ENCODE data around the gene FKBP6.
A peak's percentile ranks its signal among the peaks of the same experiment; 100 is the strongest.
"Not testable (repeated sequence)": the region's sequence is repeated elsewhere in the genome, so short reads cannot be mapped to it uniquely, and the experiment has no call there.

FKBP6 gene

DNA sequence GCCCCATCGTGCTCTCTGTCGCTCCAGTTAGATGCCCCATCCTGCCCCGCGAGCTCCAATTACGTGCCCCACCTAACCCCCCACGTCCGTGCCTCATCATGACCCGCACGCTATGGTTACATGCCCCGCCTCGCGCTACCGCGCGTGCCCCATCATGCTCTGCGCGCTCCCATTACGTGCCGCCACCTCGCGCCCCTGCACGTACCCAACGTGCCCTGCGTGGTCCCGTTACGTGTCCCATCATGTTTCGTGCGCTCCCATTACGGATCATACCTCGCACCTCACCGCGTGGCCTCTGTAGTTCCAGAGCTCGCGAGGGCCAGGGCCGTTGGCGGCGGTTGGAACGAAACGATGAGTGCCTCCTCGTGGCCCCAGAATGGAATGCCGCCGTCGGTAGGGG, at the start of gene FKBP6, which contains the start of gene TRIM50:
FKBP6 (plus strand) TSS at position 240 of the 400 bp plus-strand sequence. CDS start 268 bp downstream, outside the sequence.
TRIM50 (minus strand) TSS at position 161 of the 400 bp plus-strand sequence. CDS start 3,295 bp downstream, outside the sequence.
- not testable (repeated sequence) for DNase-seq

DNA sequence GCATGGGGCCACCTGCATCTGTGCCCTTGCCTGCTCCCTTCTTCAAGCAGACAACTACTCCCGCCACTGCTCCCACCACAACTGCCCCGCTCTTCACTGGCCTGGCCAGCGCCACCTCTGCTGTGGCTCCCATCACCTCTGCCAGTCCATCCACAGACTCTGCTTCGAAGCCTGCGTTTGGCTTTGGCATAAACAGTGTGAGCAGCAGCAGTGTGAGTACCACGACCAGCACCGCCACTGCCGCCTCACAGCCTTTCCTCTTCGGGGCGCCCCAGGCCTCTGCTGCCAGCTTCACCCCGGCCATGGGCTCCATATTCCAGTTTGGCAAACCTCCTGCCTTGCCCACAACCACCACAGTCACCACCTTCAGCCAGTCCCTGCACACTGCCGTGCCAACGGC, 30.7 kb upstream of the FKBP6 start:
- not testable (repeated sequence) for DNase-seq

- DNase-seq: not testable (repeated sequence)
Observed at GRCh38 chr7:73297706-73298105, 30.3 kb upstream of the FKBP6 start.

GRCh38 chr7:73299812-73300211, 28.1 kb upstream of the FKBP6 start:
- not testable (repeated sequence) for DNase-seq

DNA sequence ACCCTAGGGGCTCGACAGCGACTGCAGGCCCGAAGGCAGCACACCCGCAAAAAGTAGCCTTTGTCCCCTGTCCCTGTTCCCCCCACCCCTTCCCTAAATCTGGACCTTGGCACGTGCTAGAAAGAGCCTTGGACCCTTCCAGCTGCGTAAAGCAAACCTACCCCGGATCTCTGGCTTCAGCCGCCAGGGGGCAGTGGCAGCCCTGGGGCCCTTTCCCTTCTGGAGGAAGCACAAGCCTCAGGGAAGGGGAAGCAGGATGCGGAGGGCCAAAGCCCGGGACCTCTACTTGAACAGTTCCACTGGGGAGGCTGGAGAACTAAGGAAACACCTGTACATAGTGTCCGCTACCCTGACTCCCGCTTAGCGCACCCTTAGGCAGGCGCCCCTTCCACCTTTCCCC, 26.9 kb upstream of the FKBP6 start:
- DNase-seq: not testable (repeated sequence)

DNA sequence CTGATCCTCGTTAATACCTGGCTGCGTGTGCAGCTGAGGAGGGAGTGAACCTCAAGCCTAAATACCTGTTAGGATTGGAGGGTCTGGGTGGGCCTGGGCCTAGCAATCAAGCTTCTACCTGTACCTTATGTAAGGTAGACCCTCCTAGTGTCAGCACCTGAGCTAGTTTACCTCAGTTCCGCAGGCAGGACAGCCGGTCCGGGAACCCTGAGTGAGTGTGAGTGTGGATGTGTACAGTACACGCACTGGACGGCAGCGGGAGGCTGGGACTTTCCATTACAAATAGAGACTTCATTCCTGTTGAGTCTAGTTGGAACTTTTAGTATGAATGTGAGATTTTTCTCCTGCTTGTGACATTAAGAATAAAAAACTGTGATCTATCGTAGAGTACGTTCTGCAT, 25.1 kb upstream of the FKBP6 start:
- DNase-seq: not testable (repeated sequence)

GRCh38 chr7:73303546-73303945, 24.4 kb upstream of the FKBP6 start:
- DNase-seq: no peak

DNA sequence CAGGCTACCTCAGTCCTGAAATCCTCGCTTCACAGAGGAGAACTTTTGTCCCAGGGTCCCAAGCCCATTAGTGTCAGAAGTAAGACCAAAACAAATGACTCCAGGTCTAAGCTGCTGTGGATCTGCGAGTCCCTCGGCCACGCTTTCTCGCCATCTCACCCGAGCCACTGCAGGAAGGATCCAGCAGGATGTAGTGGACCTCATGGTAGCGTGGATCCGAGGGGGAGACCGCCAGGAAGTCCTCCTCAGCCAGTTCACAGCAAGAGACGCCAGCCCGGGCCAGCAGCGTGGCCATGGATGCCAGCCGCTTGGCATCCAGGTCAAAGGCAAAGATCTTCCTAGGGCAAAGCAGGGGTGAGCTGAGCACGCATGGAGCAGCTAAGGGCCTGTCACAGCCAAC, 23.9 kb upstream of the FKBP6 start:
- no peak for DNase-seq

GRCh38 chr7:73304612-73305387, 23.2 kb upstream of the FKBP6 start:
- not testable (repeated sequence) for DNase-seq

GRCh38 chr7:73307436-73307835, 20.5 kb upstream of the FKBP6 start:
- DNase-seq: no peak

DNA sequence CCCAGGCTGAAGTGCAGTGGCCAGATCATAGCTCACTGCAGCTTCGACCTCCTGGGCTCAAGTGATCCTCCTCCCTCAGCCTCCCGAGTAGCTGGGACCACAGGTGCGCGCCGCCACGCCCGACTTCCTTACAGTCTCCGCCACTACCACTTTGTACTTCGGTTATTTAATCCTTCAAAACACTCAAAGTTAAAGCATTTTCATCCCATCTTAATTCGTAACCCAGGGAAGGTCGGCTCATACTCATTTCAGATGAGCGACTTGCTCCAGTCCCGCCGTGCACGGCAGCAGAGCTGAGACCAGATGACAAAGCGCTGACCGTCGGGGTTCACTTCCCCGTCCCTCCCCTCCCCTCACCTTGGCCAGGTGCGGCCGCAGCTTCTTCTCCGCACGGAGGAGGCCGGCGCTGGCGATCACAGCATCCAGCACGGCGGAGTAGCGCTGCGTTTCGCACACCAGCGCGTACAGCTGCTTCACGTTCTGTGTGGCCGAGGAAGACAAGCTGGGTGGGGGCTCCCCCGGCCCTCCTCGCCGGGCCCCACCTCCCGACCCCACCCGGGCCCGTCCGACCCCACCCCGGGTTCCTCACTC, 19.8 kb upstream of the FKBP6 start:
- no peak for DNase-seq

DNA sequence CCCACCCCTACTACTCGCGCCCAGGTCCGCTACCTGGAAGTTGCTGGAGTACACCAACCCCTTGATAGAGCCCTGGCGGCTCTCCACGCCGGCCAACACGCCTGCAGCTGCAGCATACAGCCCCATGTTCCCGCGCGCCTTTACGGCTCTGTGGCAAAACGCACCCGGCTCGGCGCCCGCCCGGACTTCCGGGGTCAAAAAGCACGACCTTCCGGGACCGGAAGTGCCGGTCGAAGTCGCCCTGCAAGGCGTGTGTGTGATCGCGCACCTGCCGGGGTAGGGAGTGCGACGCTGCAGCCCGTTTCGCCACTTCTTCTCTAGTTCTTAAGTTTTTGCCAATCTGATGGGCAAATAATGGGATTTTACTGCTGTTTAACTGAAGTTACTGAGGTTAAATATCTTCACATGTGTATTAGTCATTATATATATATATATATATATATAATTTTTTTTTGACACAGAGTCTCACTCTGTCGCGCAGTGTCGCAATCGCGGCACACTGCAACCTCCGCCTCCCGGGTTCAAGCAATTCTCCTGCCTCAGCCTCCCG, 19.2 kb upstream of the FKBP6 start, which contains the start of gene NSUN5:
NSUN5 (minus strand) TSS at position 162 of the 550 bp plus-strand sequence; CDS start at position 126, 36 bp downstream.
- DNase-seq: peak; percentile 89 to 95 (median 92)

DNA sequence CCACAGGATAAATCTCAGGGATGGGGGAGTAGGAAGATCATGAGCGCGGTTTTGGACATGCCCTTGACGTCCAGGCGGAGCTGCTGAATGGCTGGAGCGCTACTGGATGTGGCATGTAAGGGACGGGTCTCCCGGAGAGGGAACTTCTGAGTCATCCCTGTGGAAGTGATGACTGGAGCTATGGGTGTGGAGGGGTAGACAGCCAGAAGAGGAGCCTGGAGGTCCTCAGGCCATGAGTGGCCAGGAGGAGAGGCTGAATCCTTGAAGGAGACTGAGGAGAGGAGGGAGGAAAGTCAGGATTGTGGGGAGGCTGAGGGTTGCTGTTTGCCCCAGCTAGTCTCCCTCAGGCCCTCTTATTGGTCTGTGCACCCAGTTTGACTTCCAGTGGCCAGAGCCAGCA, 16.5 kb upstream of the FKBP6 start:
- not testable (repeated sequence) for DNase-seq

DNA sequence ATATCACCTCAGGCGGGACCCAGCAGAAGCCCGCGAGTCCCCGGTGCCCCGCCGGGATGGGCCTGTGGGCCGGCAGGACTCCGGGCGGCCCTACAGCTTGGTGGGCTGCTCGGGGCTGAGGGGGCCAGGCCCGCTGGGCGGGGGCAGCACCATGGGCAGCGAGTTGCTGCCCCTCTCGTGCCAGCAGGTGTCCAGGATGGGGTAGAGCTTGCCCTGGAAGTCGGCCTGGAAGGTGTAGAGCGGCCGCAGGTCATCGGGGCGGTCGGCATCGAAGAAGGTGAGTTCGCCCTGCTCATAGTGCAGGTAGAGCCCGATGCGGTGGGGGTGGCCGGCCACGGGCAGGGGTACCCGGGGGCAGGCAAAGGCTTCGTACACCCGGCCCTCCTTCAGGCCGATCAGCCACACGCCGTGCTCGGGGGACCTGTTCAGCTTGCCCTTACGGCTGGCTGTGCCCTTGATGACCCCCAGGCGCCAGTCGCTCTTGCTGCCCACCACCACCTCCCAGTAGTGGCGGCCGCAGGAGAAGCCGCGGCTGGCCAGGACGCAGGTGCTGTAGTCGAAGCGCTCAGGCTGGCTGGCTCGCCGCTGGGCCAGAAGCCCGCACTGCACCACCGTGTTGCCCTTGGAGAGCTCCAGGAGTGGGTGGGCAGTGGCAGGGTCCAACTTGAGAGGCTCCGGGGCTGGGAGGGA, 15.0 kb upstream of the FKBP6 start:
- no peak for DNase-seq

DNA sequence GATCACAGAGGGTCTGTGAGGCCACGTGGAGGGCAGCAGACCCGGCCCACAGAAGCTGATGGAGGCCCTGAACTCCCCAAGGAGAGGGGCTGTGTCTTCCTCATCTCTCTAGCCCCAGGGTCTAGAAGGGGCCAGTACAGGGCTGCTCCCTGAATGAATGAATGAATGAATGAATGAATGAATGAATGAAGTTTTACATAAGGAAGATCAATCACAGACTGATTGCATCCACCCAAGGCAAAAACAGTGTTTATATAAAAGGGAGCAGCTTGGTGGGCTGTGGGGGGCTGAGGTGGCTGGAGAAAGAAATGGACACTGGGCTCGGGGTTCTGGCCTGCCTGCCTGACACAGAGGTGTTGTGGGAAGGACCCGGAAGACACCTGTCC, 14.4 kb upstream of the FKBP6 start:
- DNase-seq: no peak

DNA sequence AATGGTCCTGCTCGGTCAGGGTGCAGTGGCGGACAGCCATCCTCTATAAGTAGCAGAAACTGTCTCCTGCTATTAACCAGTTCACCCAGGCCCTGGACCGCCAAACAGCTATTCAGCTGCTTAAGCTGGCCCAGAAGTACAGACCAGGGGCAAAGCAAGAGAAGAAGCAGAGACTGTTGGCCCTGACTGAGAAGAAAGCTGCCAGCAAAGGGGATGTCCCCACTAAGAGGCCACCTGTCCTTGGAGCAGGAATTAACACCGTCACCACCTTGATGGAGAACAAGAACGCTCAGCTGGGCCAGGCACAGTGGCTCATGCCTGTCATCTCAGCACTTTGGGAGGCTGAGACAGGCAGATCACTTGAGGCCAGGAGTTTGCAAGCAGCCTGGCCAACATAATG, 13.7 kb upstream of the FKBP6 start:
- no peak for DNase-seq

DNA sequence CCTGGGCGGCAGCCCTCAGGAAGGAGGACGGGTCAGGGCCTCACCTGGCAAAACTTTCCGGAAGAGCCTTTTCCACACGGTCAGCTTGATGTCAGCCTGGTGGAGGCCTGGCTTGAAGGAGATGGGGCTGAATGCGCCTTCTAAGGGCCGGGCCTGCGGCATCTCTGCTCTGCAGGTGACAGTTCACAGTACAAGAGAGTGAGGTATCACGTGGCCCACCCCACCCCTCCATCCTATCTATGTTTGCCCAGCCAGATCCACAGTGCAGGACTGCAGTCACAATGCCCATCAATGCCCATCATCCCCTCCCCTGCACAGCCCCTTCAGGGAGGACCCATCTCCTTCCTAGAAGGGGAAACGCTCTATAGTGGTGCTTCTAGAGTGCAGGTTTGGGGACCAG, 11.4 kb upstream of the FKBP6 start:
- no peak for DNase-seq

DNA sequence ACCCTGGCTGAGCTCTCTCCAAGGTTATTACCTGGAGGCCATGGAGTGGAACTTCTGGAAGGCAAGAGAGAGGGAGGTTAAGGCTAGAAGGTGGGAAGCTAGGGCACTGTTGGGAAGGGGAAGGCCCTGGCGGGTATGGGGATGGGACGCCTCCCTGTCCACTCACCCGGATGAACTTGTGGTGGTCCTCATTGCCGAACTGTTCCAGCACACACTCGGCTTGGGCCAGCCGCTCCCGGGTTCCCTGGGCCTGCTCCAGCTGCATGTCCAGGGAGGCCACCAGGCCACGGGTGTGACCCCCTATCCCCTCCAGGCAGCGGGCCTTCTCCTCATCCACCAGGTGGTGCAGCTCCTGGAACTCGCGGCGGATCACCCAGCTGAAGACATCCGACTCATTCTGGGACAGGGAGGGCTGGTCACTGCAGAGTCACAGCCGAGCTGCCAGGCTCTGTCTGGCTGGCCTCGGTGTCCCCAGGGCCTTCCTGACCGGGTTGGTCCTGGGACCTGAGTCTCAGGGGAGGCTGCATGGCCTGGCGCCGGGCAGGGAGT, 9.2 kb upstream of the FKBP6 start:
- DNase-seq: not testable (repeated sequence)

DNA sequence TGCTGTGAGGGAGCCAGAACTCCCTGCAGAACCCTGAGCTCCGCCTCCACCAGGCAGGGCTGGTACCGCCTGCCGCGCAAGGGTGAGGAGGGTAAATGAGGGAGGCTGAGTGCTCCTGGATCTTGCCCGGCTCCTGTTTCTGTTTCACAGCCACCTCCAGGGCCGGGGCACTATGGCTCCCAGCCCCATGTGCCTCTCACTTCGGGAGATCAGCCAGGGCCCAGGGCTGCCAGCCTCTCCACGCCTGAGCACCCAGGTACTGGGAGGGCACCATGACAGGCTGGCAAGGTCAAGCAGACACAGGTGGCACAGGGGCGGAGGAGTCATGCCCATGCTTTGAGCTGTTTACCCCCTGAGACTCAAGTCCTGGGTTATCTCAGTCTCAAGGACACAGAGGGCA, 8.4 kb upstream of the FKBP6 start:
- not testable (repeated sequence) for DNase-seq

GRCh38 chr7:73320009-73320408, 8.0 kb upstream of the FKBP6 start:
- DNase-seq: not testable (repeated sequence)

- not testable (repeated sequence) for DNase-seq
Observed at GRCh38 chr7:73323434-73324080, 4.4 kb upstream of the FKBP6 start.

DNA sequence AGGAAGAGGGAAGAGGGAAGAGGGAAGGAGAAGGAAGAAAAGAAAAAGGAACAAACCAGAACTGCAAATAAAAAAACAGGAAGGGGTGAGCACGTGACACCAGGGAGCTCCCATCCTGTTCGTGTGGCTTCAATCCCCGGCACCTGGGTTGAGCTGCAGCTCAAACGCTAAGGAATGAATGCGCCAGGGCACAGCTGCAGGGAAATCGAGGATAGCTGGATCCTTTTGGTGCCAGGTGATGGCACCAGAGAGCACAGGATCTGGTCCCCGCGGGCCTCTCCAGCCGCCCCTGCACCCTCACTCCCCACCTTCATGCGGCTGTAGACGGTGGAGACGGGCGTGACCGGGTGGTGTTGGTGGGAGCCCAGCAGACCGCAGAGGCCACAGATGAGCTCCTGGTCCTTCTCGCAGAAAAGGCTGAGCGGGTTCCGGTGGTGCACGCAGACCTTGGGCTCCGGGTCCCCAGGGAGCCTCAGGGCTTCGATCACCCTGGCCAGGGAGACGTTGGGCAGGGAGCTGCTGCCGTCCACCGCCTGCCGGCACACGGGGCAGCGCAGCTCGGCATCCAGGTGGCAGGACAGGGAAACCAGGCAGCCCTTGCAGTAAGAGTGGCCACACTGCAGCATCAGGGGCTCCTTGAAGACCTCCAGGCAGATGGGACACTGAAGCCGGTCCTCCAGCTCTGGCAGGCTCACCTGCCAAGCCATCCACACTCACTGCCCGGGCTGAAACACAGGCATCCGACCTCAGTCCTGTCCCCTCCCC, 3.7 kb upstream of the FKBP6 start:
- peak; percentile 48 to 87 (median 61) for DNase-seq

Measured in NCI-H1417 (cell line).